DOHH2 (cell line): ENCODE results near the gene DYNC2H1.
A peak's percentile ranks its signal among the peaks of the same experiment; 100 is the strongest.

ENCODE experiments used
- H3F3A ChIP-seq: fragments of 200-600 bp; sonication (generic), shearing (Covaris generic); 2 replicates; pipeline ENCODE4 v1.6.0; 2016; ENCODE audit warnings: antibody characterized with exemption, mild to moderate bottlenecking; ENCODE audit not compliant: control insufficient read depth, insufficient read depth
- H3K27ac ChIP-seq: fragments of 200-600 bp; sonication (generic); 2 replicates; pipeline ENCODE4 v1.5.1; 2014; ENCODE audit warnings: low read depth, mild to moderate bottlenecking, low read length, moderate library complexity
- H3K27me3 ChIP-seq: fragments of 200-600 bp; sonication (generic); 2 replicates; pipeline ENCODE4 v1.6.1; 2014; ENCODE audit warnings: mild to moderate bottlenecking, low read length, mixed read lengths; ENCODE audit not compliant: control insufficient read depth
- H3K36me3 ChIP-seq: fragments of 200-600 bp; sonication (generic); 2 replicates; pipeline ENCODE4 v1.6.1; 2014; ENCODE audit warnings: mild to moderate bottlenecking, low read length, moderate library complexity, mixed read lengths; ENCODE audit not compliant: control insufficient read depth
- H3K4me1 ChIP-seq: fragments of 200-600 bp; sonication (generic); 2 replicates; pipeline ENCODE4 v1.6.1; 2014; ENCODE audit warnings: mild to moderate bottlenecking, low read length, mixed read lengths; ENCODE audit not compliant: control insufficient read depth
- H3K4me2 ChIP-seq: fragments of 200-600 bp; sonication (generic); 2 replicates; pipeline ENCODE4 v1.6.0; 2014; ENCODE audit warnings: mild to moderate bottlenecking, low read length, moderate library complexity
- H3K4me3 ChIP-seq: fragments of 200-600 bp; sonication (generic); 2 replicates; pipeline ENCODE4 v1.5.1; 2014; ENCODE audit warnings: mild to moderate bottlenecking, low read length, mixed read lengths
- H3K79me2 ChIP-seq: fragments of 200-600 bp; sonication (generic); 2 replicates; pipeline ENCODE4 v1.6.1; 2014; ENCODE audit warnings: mild to moderate bottlenecking, low read length, mixed read lengths; ENCODE audit not compliant: control insufficient read depth
- H3K9me2 ChIP-seq: fragments of 200-600 bp; sonication (generic); replicated peaks from 2 replicates; pipeline ENCODE4 v1.6.1; 2014; ENCODE audit warnings: mild to moderate bottlenecking, low read length, mixed read lengths; ENCODE audit not compliant: control insufficient read depth
- H3K9me3 ChIP-seq: fragments of 200-600 bp; sonication (generic); 2 replicates; pipeline ENCODE4 v1.6.1; 2014; ENCODE audit warnings: antibody characterized with exemption, low read length, mixed read lengths; ENCODE audit not compliant: control insufficient read depth, insufficient read depth
- H4K20me1 ChIP-seq: fragments of 200-600 bp; sonication (generic); 2 replicates; pipeline ENCODE4 v1.6.0; 2014; ENCODE audit warnings: low read depth, mild to moderate bottlenecking, antibody characterized with exemption, low read length, moderate library complexity; ENCODE audit not compliant: control insufficient read depth, insufficient read depth
- EZH2phosphoT487 ChIP-seq: fragments of 200-600 bp; sonication (generic); IDR thresholded peaks from 2 replicates; pipeline ENCODE4 v1.6.1; 2017; ENCODE audit warnings: borderline replicate concordance, mild to moderate bottlenecking, antibody characterized with exemption, low read length, moderate library complexity, mixed read lengths
- TF ChIP-seq, protein P1 (sequence below): fragments of 200-600 bp; sonication (generic); IDR thresholded peaks from one replicate; pipeline ENCODE4 v1.5.1; 2014; ENCODE audit warnings: antibody characterized with exemption, mild to moderate bottlenecking, low read depth, low read length; ENCODE audit not compliant: poor library complexity, severe bottlenecking

DYNC2H1 gene

DNA sequence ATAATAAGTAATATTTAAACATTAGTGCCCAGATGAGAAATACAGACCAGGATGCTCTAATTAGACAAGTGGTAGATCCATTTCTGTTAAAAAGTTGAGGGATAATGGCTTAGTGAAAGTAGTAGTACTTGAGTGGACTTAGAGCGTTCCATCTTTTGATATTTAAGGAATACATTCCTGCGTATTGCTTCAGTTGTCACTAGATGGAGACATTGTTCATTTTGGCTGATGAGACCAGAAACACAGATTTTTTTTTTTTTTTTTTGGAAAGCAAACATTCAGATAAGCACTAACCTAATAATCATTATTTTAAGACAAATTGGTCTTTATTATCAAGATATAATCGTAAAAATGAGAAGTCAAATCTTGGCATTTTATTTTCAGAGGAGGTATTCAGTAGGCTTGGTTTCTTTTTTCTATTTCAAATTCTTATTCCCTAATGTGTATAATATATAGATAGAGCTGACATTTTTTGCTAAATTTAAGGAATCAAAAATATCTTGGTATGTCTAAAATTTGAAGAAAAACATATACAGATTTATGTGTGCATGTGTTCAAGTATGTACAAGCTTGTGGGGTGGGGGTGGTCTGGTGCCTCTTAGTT lies 92.9 kb downstream of the DYNC2H1 start:
- Histone ChIP-seq H3F3A (no peaks in the 10 kb centered on the region), H3K36me3 (no peaks in the 10 kb centered on the region; the same call in 1 of the 2 replicates), H3K9me3 (no peaks in the 10 kb centered on the region), H3K79me2 (no peaks in the 10 kb centered on the region), H3K4me3 (no peak overlapping the region), H3K27ac (no peak overlapping the region), H4K20me1 (no peaks in the 10 kb centered on the region), H3K4me2 (no peak overlapping the region), H3K4me1 (no peaks in the 10 kb centered on the region), H3K27me3 (no peaks in the 10 kb centered on the region), H3K9me2 (no peaks in the 10 kb centered on the region)
- TF ChIP-seq EZH2phosphoT487: no peak
- TF ChIP-seq, protein P1, sequence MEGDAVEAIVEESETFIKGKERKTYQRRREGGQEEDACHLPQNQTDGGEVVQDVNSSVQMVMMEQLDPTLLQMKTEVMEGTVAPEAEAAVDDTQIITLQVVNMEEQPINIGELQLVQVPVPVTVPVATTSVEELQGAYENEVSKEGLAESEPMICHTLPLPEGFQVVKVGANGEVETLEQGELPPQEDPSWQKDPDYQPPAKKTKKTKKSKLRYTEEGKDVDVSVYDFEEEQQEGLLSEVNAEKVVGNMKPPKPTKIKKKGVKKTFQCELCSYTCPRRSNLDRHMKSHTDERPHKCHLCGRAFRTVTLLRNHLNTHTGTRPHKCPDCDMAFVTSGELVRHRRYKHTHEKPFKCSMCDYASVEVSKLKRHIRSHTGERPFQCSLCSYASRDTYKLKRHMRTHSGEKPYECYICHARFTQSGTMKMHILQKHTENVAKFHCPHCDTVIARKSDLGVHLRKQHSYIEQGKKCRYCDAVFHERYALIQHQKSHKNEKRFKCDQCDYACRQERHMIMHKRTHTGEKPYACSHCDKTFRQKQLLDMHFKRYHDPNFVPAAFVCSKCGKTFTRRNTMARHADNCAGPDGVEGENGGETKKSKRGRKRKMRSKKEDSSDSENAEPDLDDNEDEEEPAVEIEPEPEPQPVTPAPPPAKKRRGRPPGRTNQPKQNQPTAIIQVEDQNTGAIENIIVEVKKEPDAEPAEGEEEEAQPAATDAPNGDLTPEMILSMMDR: peak; percentile 66

DNA sequence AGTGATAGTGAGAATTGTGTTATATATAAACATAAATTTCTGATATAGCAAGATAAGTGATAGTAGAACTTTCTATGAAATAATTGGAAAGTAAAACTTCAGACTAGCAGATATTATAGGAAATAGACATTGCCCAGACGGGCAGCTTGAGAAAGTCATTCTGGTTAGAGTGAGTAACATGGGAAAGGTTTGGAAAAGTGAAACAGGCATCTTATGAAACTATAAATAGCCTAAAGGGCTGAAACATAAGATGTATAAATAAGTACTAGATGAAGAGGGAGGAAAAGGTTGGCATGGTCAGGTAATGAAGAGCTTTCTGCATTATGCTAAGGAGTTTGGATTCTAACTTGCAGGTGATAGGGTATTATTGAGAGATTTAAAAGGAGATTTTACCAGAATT lies 101.3 kb downstream of the DYNC2H1 start:
- no peak overlapping the region for H3K4me3 ChIP-seq
- H3K4me1 ChIP-seq: no peaks in the 10 kb centered on the region
- H3K4me2 ChIP-seq: no peak overlapping the region
- no peaks in the 10 kb centered on the region for H3K27me3 ChIP-seq
- no peaks in the 10 kb centered on the region for H3K79me2 ChIP-seq
- H3K9me3 ChIP-seq: no peaks in the 10 kb centered on the region
- TF ChIP-seq EZH2phosphoT487: no peak
- TF ChIP-seq, protein P1: no peak
- H3K9me2 ChIP-seq: no peaks in the 10 kb centered on the region
- H3K36me3 ChIP-seq: no peaks in the 10 kb centered on the region
- H3F3A ChIP-seq: no peaks in the 10 kb centered on the region
- no peak overlapping the region for H3K27ac ChIP-seq
- H4K20me1 ChIP-seq: no peaks in the 10 kb centered on the region

DNA sequence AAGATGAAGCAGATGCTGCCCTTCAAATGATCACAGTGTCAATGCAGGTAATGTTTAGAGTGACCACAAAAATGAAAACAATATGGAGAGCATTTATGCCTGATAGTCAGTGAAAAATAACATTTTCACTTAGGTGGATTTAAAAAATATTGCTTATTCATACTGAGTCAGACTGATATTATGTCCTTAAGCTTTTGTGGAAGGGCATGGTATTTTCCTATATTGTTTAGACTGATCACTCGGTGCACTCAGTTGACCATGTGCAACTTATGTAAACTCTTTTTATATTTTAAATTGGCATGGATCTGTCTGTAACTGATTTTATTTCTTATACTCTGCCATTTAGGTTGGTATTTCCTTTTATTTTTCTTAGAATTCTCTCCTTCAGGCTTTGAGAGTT lies 106.6 kb downstream of the DYNC2H1 start:
- Histone ChIP-seq H3K9me2 (no peaks in the 10 kb centered on the region), H3F3A (no peaks in the 10 kb centered on the region), H3K4me3 (no peak overlapping the region), H3K9me3 (no peaks in the 10 kb centered on the region), H3K4me2 (no peak overlapping the region), H3K27ac (no peak overlapping the region), H3K79me2 (no peaks in the 10 kb centered on the region), H3K27me3 (no peaks in the 10 kb centered on the region), H4K20me1 (no peaks in the 10 kb centered on the region), H3K36me3 (no peaks in the 10 kb centered on the region), H3K4me1 (no peaks in the 10 kb centered on the region)
- TF ChIP-seq, protein P1: no peak
- no peak for TF ChIP-seq EZH2phosphoT487
